CD4-positive, alpha-beta T cell treated with Interferon alpha-2 for 1 hour (primary cell): ENCODE data around the gene ARHGAP32.

Experiments
- DNase-seq, 2 donors: peaks; one replicate each; pipeline ENCODE4 v3.0.0-alpha.2; 2020 to 2022

The ARHGAP32 gene

GRCh38 chr11:129192150-129192549, at the start of gene ARHGAP32:
ARHGAP32 (minus strand) TSS chr11:129192325; CDS start chr11:129192198, 127 bp downstream.
- DNase-seq = no peak

GRCh38 chr11:129239207-129239606, 47.1 kb upstream of the ARHGAP32 start:
- no peak for DNase-seq

GRCh38 chr11:129237880-129238638, 45.9 kb upstream of the ARHGAP32 start:
- no peak for DNase-seq

- DNase-seq = no peak
Measured at GRCh38 chr11:129237456-129237855, 45.3 kb upstream of the ARHGAP32 start.

GRCh38 chr11:129236850-129237249, 44.7 kb upstream of the ARHGAP32 start:
- DNase-seq = no peak

- no peak for DNase-seq
Measured at GRCh38 chr11:129234978-129235377, 42.9 kb upstream of the ARHGAP32 start.

GRCh38 chr11:129230006-129230405, 37.9 kb upstream of the ARHGAP32 start:
- DNase-seq = no peak

- DNase-seq = no peak
Measured at GRCh38 chr11:129226207-129226798, 34.2 kb upstream of the ARHGAP32 start.

GRCh38 chr11:129225190-129225589, 33.1 kb upstream of the ARHGAP32 start:
- no peak for DNase-seq

GRCh38 chr11:129224538-129224937, 32.4 kb upstream of the ARHGAP32 start:
- DNase-seq = no peak

- DNase-seq = no peak
Measured at GRCh38 chr11:129223701-129224149, 31.6 kb upstream of the ARHGAP32 start.

GRCh38 chr11:129223260-129223659, 31.1 kb upstream of the ARHGAP32 start:
- DNase-seq = no peak

- DNase-seq = no peak
Measured at GRCh38 chr11:129222158-129222557, 30.0 kb upstream of the ARHGAP32 start.

GRCh38 chr11:129215506-129216245, 23.6 kb upstream of the ARHGAP32 start:
- no peak for DNase-seq

GRCh38 chr11:129214710-129215295, 22.7 kb upstream of the ARHGAP32 start:
- DNase-seq = no peak

GRCh38 chr11:129213261-129213660, 21.1 kb upstream of the ARHGAP32 start:
- DNase-seq = no peak

- DNase-seq = no peak
Measured at GRCh38 chr11:129211397-129211796, 19.3 kb upstream of the ARHGAP32 start.

- no peak for DNase-seq
Measured at GRCh38 chr11:129210831-129211181, 18.7 kb upstream of the ARHGAP32 start.

GRCh38 chr11:129209891-129210830, 18.0 kb upstream of the ARHGAP32 start:
- DNase-seq = no peak

- DNase-seq = no peak
Measured at GRCh38 chr11:129208863-129209262, 16.7 kb upstream of the ARHGAP32 start.

GRCh38 chr11:129204150-129204838, 12.2 kb upstream of the ARHGAP32 start:
- DNase-seq = no peak

GRCh38 chr11:129202646-129203045, 10.5 kb upstream of the ARHGAP32 start:
- no peak for DNase-seq
